Measurements from ENCODE around the gene TIMM17B.
A peak's percentile ranks its signal among the peaks of the same experiment; 100 is the strongest.

TIMM17B gene

GRCh38 chrX:48919947-48920717, 22.6 kb upstream of the TIMM17B start:
- no peaks in the 10 kb centered on the region for H3K9me3 ChIP-seq
- H3K27me3 ChIP-seq = no peaks in the 10 kb centered on the region
- H3K4me3 ChIP-seq (ENCODE audit: low read depth, low read length) = no peak overlapping the region
- TF ChIP-seq CTCF (IDR thresholded peaks at IDR 0.05; ENCODE audit: low read depth, low read length) = no peak
- no peaks in the 10 kb centered on the region for H3K4me1 ChIP-seq
- no peak for DNase-seq
- H3K36me3 ChIP-seq = no peaks in the 10 kb centered on the region; the same call in 1 of the 2 replicates

GRCh38 chrX:48919360-48919841, 21.8 kb upstream of the TIMM17B start:
- TF ChIP-seq CTCF (IDR thresholded peaks at IDR 0.05; ENCODE audit: low read depth, low read length) = no peak

GRCh38 chrX:48918643-48919340, 21.2 kb upstream of the TIMM17B start, which contains the start of gene PIM2:
TSS of gene PIM2 (minus strand) at chrX:48919024. CDS start at chrX:48918834, 190 bp downstream.
- no peak for TF ChIP-seq CTCF (IDR thresholded peaks at IDR 0.05; ENCODE audit: low read depth, low read length)
- H3K9me3 ChIP-seq = no peaks in the 10 kb centered on the region
- peak; percentile 93 for DNase-seq
- no peaks in the 10 kb centered on the region for H3K4me1 ChIP-seq
- H3K4me3 ChIP-seq (ENCODE audit: low read depth, low read length) = peak within 1 kb of the TSS; percentile 69
- H3K36me3 ChIP-seq = no peaks in the 10 kb centered on the region; the same call in 1 of the 2 replicates
- H3K27me3 ChIP-seq = no peaks in the 10 kb centered on the region

More at GRCh38 chrX:48919360-48919841, 21.8 kb upstream of the TIMM17B start:
- Histone ChIP-seq H3K36me3 (no peaks in the 10 kb centered on the region; the same call in 1 of the 2 replicates), H3K4me1 (no peaks in the 10 kb centered on the region), H3K9me3 (no peaks in the 10 kb centered on the region), H3K27me3 (no peaks in the 10 kb centered on the region), H3K4me3 (ENCODE audit: low read depth, low read length) (peak overlapping the region; percentile 56)
- no peak for DNase-seq

GRCh38 chrX:48918301-48918642, 20.7 kb upstream of the TIMM17B start:
- H3K4me3 ChIP-seq (ENCODE audit: low read depth, low read length) = peak overlapping the region; percentile 69
- no peak for TF ChIP-seq CTCF (IDR thresholded peaks at IDR 0.05; ENCODE audit: low read depth, low read length)
- DNase-seq = no peak
- no peaks in the 10 kb centered on the region for H3K4me1 ChIP-seq
- no peaks in the 10 kb centered on the region for H3K27me3 ChIP-seq
- no peaks in the 10 kb centered on the region for H3K9me3 ChIP-seq
- no peaks in the 10 kb centered on the region; the same call in 1 of the 2 replicates for H3K36me3 ChIP-seq

- Histone ChIP-seq H3K4me1 (no peaks in the 10 kb centered on the region), H3K27me3 (no peaks in the 10 kb centered on the region), H3K4me3 (ENCODE audit: low read depth, low read length) (peak overlapping the region; percentile 69), H3K36me3 (no peaks in the 10 kb centered on the region), H3K9me3 (no peaks in the 10 kb centered on the region)
- DNase-seq = peak; percentile 84
- TF ChIP-seq CTCF (IDR thresholded peaks at IDR 0.05; ENCODE audit: low read depth, low read length) = peak; percentile 83
Observed at GRCh38 chrX:48917139-48918001, 19.8 kb upstream of the TIMM17B start.

Measured in BE2C (cell line).